NCI-H2081 treated with DMSO at 0.1 percent for 48 hours (cell line): ENCODE results near the gene BCKDHB.

Experiments used
- DNase-seq: peaks from one replicate; lab custom pipeline; 2025; lab: John Stamatoyannopoulos, UW

BCKDHB gene

DNA sequence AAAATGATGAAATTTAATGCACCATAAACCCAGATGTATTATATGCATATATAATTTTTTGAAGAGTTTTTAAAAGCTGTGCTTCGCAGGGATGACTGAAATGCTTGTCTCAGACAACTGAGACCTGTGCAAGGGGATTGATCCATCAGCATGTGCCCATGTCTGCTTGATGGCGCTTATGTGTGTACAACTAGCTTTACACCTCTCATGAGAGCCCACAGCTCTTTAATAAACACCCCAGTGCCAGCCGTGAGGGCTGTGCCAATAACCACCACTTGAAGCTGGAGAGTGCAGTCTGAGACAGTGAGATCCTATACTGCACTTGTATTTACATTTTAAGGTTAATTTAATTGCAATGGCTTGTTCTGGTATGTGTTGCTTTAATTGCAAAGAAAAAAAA lies 225.5 kb downstream of the BCKDHB start:
- DNase-seq: no peak

DNA sequence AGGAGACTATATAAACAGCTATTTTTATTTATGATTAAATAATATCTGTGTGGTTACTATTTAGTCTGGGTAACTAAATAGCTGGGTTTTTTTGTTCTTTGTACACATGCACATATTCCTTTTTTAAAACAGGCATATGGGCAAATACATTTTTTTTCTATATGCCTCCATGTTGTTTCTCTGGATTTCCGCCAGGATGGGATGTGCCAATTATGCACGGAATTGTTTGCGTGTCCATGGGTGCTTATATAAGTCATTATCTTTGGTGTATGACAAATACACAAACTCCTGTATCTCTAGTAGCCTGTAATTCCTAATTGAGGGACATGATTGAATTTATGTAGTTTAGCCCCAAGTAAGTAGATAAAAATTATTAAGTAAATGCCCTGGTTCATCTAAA lies 226.9 kb downstream of the BCKDHB start:
- DNase-seq: peak; percentile 60

DNA sequence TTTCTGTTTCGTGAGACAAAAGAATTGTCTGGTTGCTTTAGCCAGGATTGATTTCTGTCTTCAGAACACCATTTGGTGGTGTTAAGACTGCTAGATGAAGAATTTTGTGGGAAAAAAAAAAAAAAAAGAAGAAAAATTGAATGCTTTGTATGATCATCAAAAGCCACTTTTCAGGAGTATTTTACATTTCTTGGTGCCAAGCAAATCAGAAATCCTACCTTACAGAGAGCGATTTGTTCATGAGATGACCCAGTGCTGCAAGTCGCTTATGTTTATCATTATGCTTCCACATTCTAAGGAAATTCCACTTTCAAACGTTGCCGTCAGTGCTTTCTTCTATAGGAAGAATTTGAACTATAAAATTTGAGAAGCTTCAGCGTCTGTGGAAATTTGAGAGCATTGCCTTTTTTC lies 228.7 kb downstream of the BCKDHB start:
- no peak for DNase-seq

DNA sequence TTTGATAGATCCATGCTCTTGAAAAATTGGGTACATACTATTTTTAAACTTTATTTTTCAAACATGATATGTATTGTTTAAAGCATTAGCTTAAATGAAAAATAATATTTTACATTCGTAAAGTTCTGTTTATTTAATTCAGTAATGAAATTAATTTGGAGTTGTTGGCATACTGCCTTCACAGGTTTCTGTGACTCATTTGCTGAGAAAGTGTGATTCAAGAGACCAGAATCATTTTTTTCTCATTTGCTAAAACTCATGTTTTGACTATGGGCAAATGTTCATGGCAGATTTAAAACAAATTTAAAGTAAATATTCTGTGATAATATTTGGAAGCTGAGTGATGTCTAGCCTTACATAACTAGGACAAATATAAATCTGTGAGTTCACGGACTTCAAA lies 230.4 kb downstream of the BCKDHB start:
- DNase-seq: no peak

DNA sequence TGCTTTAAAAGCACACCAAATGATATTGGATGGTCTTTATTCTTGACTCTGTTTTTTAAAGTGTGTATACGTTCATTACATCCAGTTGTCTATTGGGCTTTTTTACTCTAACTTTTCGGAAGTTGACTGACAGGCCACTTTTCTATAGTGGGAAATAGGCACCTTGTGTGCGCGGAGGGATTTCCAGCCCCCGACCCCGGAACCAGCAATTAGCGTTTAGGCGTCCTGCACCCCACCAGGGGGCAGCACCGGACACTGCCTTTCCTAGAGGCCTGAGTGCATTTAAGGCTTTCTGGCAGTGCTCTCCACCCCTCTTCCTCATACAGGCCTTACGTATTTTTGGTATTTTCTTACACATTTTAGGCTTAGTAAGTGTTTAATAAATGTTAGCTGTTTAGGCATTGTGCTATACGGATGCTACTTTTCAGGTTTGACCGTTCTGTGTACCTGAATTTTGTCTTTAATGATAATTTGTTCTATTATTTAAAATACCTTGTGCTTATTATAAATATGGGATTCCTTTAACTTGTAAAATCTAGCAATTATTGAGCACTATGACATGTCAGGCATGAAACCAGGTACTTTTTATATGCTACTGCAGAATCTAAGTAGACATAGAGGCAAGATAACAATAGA lies 231.8 kb downstream of the BCKDHB start:
- no peak for DNase-seq

DNA sequence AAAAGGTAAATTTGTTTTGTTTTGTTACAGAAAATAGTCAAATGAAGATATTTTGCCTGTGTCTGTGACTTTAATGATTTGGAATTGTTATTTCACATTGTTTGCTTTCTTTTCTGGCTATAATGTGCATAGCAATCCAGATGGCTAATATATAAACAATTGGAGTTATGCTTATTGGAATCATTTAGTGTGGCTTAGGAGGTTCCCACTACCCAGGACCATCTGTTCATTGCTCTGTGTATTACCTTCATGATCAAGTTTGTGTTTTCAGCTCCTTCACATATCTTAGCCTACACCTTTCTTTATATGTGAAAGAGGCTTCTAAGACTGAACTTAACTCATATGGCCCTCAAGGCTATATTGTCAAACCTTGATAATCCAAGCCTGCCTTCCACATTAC lies 232.9 kb downstream of the BCKDHB start:
- DNase-seq: no peak

- DNase-seq: no peak
These were observed 233.8 kb downstream of the BCKDHB start for GRCh38 chr6:80340280-80340679.

DNA sequence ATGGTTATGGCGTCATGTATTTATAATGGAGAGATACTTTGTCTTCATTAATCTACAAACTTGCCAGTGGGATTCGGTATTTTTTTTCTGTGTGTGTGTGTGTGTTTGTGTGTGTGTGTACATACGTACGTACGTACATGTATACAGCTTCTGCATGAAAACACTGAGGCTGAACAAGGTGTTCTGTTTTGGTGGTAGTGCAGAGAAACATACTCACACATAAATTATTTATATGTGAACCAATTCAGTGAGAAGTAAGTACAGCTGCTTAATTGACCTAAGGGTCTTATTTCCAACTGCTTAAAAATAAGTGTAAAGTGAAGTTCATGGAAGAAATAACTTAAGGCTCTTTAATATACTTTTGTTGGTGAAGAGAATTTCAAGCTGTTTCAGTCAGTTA lies 234.2 kb downstream of the BCKDHB start:
- DNase-seq: no peak

- DNase-seq: no peak
These were observed 234.9 kb downstream of the BCKDHB start for GRCh38 chr6:80341330-80341729.

- DNase-seq: no peak
These were observed 237.0 kb downstream of the BCKDHB start for GRCh38 chr6:80343511-80343910.

DNA sequence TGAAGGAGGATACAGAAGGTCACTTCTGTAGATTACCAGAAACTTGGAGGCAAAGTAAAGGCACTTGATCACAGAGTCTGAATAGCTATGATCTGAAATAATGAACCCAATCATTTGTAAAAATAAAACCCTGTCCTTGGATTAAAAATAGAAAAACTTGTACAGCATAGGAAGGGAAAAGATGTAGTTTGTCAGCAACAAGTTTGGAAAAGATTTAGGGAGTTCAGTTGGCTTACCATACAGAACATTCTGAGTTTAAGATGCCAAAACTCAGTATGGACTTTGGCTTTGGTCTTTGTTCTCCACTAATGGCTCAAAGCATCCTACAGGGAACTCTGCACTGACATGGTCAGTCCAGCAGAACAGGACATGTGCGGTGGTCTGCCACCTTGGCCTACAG lies 240.6 kb downstream of the BCKDHB start:
- DNase-seq: no peak

DNA sequence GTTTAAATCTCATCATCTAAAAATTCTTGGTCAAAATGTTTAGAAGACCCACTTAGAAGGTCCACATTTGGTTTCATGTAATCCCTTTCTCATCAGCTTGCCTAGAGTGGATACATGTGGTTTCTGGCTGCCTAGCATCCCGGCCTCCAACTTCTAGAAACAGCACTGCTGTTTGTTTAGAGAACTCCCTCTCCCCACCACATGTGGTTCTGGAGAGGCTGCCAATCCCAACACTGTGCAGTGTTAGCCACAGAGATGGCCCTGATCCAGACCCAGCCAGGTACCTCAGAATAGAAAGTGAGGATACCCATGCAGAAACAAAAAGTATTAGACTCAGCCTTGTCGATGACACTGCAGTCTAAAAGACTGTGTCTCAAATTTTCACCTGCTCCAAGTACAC lies 241.8 kb downstream of the BCKDHB start:
- DNase-seq: no peak

- DNase-seq: no peak
These were observed 249.5 kb downstream of the BCKDHB start for GRCh38 chr6:80356000-80356399.

GRCh38 chr6:80356545-80356944 lies 250.1 kb downstream of the BCKDHB start:
- no peak for DNase-seq

- no peak for DNase-seq
These were observed 250.6 kb downstream of the BCKDHB start for GRCh38 chr6:80357081-80357480.

GRCh38 chr6:80357674-80358073 lies 251.2 kb downstream of the BCKDHB start:
- DNase-seq: no peak

DNA sequence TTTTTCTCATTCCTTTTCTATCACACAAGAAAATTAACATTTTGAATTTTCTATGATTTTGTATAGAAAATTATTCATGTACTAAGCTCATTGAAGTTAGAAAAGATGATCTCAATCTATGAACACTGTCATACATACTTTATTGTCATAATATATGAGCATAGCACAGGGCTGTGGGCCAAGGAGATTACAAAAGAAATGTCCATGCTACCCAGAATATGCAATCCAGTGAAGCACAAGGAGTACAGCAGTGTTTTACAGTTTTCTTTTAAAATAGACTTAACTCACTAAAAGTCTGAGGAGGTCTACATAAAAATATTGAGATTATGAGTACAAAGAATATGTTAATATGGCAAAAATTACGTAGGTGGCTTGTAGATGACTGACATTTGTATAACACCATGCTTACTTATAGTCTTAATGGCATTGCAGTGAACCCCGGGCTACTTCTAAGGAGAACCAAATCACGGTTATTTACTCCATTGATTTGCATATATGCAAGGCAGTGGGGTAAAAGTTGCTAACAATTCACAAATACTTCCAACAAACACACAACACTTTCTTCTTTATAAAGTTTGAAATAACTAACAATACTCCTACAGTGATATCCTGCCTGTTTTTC lies 257.1 kb downstream of the BCKDHB start:
- DNase-seq: no peak

GRCh38 chr6:80364149-80364548 lies 257.7 kb downstream of the BCKDHB start:
- no peak for DNase-seq

DNA sequence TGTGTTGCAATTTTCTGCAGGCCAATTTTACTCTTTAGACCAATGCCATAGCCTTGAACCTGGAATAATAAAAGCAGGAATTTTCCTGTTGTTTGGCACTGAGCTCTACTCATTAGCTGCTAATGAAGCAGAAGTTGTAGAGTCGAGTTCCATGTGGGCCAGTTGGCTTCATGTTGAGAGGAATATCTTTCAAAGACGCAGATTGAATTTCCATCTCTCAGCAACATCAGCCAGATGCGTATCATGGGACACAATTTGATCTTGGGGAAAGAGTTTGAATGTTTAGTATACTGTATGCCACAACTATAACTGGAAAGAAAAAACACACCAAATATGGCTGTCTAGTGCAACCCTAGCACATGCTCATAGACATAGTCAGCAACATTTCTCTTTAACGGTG lies 259.6 kb downstream of the BCKDHB start:
- no peak for DNase-seq

GRCh38 chr6:80366714-80367113 lies 260.2 kb downstream of the BCKDHB start:
- DNase-seq: no peak

DNA sequence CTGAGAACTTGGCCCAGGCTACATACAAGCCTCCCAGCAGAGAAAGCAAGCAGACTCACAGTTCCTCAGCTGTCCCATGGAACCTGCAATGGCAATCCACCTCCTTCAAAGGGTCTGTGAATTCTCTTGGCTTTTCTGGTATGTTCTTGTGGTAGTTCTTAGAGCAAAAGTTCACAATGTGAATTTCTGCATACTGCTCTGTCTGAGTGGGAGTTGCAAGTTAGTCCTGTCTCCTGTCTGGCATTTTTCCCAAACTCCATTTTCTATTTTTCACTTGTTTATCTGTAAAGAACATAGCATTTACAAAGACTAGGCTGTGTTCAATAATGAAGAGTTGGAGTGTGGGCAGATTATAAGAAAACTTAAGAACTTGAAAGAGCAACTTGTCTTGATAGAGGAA lies 269.9 kb downstream of the BCKDHB start:
- DNase-seq: no peak

DNA sequence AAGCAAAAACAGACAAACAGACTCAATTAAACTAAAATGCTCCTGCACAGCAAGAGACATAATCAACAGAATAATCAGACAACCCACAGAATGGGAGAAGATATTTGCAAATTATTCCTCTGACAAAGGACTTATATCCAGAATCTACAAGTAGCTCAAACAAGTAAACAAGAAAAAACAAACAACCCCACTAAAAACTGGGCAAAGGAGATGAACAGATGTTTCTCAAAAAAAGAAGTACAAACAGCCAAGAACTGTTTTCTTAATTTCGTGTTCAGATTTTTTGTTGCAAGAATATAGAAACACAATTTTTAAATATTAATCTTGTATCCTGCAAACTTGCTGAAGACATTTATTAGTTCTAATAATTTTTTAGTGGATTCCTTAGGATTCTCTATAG lies 274.1 kb downstream of the BCKDHB start:
- DNase-seq: no peak

DNA sequence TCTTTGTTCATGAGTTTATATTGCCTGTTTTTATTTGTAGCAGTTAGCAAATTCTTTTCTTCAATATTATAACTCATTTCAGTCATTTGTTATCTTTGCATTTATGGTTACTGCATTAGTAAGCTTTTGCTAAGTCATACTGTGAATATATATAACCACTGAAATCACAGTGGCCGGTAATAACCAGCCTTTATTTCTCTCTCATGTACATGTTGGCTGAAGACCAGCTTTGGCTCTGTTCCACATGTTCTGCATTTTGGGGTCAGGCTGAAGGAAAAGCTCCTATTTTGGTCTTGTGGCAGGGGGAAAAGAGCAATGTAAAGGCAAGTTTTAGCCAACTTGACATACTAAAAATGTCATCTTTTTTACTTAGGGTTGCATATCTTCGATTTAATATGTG lies 276.3 kb downstream of the BCKDHB start:
- DNase-seq: no peak

GRCh38 chr6:80388507-80388906 lies 282.0 kb downstream of the BCKDHB start:
- no peak for DNase-seq
